Fibroblast of skin of scalp (primary cell): ENCODE data around the gene TMEM17.
A peak's percentile ranks its signal among the peaks of the same experiment; 100 is the strongest.

Experiments used
- DNase-seq: peaks from one replicate; pipeline ENCODE4 v3.0.0-alpha.2; 2013

The TMEM17 gene

DNA sequence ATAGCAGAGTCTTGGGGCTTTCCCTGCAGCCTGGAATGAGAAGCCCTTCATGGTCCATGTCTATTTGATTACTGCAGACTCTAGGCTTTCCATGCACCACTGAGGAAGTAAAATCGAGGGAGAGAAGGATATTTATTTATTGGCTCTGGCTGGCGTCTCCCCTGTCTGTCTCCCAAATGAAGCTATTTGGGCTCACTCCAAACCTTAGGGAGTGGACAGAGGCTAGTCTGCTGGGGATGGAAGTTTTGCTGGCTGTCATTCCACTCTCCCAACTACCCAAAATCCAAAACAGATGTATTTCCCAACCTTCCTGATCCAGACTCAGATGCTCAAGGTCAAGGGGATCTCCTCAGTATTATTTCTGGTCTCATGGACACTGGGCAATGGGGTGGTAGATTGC lies 33.7 kb downstream of the TMEM17 start:
- peak; percentile 55 for DNase-seq

DNA sequence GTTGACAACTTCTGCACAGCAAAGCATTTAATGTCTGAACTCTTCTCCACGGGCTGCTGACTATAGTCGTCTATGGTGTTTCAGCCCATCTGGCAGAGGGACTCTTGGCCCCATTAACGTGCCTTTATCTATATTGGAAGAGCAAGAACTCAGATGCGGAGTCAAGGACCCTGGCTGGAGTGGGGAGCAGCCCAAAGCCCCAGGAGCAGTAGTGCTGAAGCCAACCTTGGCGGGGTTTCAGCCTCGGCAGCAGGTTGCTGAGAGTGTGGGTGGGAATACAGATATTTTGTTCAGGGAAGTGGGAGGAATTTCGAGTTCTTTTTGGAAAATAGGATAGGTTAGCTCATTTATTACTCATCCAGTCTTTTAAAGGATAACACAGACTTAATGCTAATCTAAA lies 34.2 kb downstream of the TMEM17 start:
- no peak for DNase-seq

DNA sequence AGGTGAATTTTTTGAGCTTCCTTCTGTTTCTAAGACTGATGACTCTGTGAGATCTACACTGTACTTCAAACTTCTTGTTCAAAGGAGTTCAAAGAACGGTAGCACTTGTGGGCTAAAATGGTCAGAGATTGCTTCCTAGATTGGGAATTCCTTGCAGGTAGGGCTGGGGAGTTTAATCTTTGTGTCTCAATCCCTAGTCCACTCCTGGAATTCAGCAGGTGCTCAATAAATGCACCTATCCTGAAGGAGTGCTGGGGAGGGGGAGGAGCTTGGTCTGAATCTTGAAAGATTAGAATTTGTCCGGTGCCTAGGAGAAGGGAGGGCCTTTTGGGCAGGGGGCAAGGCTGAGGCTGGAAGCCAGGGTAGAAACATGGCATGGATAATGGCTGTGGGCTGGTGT lies 34.6 kb downstream of the TMEM17 start:
- no peak for DNase-seq

DNA sequence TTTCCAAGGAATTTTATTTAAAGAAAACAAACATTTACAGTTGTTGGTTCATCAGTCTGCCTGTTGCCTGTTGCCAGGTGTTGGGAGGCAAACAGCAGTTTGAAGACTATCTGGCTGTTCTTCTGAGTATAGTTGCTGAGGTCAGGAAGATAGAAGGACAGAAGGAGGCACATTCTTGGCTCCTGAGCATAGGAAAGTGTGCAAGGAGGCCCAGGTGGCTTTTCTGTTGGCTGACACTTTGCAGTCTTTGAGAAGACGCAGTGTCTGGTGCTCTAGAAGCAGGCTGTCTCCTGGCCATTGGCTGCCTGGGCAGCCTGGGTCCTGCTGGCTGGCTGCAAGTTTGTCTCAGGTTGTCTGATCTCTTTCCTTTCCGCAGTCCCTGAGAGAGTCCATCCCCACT lies 36.4 kb downstream of the TMEM17 start:
- DNase-seq = no peak

DNA sequence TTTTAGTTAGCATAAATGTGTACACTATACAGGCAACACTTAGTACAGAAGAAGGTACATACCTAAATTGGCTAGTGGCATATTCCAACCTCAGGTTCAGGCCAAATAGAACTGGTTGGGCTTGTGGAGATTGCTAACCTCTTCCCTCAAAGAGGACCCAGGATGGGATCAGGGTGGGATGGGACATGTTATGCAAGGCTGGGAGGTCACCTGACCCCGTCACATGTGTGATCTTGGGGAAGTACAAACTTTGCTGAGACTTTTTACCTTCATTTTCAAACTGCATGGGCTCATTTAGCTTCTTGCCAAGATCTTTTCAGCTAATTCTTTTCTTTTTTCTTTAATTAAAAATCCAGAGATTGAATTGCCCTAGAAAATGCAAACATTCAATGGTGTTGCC lies 36.9 kb downstream of the TMEM17 start:
- no peak for DNase-seq

DNA sequence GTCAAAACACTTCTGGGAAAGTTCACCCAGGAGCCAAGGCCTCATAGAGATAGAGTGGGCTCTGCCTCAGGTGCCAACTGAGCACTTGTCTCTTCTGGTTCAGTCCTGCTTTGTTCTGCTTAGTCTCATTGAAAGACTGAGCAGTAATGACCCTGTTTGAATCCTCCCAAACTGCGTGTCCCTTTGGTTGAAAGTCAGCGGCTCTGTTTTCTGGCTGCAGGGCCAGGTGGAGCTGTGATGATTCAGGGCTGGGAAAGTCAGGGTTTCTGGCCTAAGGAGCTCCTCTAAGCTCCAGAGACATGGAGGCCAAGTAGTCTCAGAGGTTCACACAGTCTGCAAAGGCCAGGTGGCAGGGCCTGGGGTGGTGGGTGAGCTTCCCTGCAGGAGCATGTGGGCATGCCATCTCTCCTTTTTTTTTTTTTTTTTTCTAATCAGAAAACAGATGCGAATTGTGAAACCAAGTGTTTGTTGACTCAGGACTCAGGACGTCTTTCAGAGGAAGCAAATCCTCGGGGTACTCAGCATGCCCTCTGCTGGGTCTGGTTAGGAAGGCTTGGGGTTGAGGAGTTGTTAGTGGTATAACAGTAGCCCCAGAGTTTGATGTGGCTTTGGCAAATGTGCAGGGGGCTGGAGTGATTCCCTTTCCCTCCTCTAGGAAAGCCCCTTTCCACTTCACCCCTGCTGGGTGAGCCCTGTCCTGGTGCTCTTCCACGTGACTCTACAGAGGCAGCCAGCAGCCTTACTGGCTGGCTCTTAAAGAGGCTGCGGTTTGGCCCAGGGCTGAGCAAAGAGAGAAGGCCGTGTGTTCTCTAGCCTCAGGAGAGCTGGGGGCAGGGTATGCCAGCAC lies 38.3 kb downstream of the TMEM17 start:
- DNase-seq = peak; percentile 77

DNA sequence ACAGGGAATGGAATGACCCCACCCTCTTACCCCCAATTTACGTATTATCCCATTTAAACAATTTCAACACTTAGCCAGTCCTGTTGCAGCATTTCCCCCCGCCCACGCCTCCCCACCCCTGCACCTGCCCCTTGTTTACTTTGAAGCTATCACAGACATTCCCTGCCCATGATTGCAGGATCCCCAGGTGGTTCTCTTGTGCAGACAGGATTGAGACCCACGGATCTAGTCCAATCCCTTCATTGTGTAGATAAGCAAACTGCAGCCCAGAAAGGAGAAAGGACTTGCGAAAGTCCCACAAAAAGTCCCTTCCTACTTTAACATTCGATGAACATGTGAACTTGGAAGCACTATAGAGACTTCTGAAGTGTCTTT lies 38.9 kb downstream of the TMEM17 start:
- DNase-seq = no peak

DNA sequence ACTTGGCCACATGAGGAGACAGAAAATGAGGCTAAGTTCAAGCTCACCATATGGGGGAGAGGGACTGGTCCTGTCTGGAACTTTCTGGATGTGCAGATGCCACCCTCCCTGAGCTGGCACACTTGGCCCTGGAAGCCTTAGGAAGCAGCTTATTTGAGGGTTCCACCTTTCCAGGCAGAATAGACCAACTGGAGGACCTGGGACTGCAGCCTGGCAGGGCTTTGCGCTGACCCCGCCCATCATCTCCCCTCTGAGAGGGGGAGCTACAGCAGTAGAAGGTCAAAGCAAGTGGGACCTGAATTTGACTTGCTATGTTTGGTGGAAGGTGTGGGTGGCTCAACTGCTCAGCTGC lies 39.5 kb downstream of the TMEM17 start:
- DNase-seq = no peak

DNA sequence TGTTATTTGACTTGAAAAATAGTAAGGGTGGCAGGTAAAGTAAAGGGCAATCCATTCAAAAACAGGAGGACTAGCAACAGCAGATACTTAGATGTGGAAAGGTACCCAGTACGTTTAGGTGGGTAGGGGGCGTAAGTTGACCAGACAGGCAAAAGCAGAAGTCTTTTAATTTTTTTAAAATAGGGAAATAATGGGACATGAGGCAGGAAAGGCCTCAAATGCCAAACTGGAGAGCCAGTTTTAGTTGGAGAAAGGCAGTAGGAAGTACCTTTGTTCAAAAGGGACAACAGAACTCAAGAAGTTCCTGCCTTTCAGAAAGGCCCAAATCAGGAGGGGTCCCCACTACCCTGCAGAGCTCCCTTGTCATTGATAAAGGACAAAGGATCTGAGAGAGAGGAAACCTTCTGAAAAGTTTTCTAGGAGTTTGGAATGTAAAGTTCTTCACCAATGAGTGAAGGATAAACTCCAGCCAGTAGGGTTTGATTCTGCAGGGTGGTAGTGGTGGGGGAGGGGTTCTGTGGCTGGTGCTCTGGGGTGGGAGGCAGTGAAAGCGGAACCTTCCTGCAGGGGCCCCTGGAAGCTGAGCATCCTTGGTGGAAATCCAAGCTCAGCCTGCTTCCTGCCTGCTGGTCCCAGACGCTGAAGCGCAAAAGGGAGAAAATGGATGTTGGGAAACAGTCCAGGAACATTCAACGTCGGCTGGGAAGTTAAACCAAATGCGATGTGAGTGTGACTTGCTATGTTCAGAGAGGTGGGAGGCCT lies 40.1 kb downstream of the TMEM17 start:
- no peak for DNase-seq

DNA sequence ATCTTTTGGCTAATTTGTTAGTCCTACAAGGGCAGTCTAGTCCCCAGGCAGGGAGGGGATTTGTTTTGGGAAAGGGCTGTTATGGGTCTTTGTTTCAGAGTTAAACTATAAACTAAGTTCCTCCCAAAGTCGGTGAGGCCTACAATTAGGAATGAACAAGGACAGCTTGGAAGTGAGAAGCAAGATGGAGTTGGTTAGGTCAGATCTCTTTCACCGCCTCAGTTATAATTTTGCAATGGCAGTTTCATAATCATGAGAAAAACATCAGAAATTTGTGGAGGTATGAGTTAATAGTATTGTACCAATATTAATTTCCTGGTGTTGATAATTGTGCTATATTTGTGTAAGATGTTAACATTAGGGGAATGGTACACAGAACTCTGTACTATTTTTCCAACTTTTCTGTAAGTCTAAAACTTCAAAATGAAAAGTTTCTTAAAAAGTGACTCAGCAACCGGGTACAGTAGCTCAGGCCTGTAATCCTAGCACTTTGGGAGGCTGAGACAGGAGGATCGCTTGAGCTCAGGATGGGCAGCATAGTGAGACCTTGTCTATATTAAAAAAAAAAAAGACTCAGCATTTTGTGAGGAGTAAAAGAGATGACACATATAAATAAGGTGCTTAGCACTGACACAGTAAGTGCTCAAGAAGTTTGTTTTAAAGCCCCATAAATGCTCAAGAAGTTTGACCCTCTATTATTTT lies 40.8 kb downstream of the TMEM17 start:
- DNase-seq = no peak

DNA sequence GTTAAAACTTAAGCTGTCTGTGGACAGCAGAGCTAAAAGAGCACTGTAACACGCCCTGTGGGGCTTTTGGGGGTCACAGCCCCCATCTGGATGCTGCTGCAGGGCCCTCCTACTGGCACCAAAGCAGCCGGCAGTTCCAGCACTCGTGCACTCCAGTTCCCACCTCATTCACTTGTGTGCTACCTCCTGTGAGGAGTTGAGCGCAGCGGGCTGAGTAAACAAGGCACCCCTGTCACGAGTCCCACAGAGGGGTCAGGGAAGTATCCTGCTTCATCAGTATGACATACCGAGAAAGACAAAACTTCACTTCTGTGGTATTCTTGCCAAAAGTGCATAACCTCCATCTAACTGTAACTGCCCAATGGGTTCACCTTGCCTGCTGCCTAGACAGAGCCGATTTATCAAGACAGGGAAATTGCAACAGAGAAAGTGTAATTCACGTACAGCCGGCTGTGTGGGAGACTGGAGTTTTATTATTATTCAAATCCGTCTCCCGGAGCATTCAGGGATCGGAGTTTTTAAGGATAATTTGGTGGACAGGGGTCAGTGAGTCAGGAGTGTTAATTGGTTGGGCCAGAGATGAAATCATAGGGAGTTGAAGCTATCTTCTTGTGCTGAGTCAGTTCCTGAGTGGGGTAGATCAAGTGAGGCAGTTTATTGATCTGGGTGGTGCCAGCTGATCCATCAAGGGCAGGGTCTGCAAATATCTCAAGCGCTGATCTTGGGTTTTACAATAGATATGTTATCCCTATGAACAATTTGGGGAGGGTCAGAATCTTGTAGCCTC lies 41.6 kb downstream of the TMEM17 start:
- no peak for DNase-seq

DNA sequence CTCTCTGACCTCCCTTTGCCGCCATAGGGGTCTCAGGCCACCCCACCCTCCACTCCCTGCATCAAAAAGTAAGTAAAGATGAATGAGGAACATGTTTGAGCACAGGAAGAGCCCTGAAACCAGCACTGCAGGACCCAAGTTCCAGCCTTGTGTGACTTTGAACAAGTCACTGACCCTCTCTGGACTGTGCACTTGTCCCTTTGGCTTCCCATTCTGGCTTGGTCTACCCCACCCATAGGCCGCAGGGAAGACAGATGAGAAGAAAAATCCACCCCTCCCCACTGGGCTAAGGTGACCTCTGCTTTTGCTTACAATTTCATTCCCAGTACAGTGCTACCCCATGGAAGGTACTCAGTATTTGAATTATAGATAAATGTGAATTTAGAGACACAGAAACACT lies 43.8 kb downstream of the TMEM17 start:
- DNase-seq = no peak

DNA sequence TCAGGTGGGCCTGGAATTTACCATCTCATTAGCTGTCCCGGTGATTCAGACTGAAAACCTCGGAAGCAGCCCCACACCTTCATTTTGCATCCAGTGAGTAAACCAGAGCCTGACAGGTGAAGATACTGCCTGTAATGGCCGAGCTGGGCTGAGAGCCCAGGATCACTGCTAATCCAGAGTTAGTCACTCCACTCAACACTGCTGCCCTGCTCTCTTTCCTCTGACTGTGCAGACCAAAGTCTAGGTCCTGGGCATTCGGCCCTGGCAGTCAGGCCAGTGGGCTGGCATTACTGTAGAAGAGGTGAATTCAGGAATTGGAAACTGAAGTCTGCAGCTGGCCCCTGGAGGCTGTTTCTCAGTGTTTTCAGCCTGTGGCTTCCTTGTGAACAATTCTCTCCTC lies 44.3 kb downstream of the TMEM17 start:
- DNase-seq = no peak

DNA sequence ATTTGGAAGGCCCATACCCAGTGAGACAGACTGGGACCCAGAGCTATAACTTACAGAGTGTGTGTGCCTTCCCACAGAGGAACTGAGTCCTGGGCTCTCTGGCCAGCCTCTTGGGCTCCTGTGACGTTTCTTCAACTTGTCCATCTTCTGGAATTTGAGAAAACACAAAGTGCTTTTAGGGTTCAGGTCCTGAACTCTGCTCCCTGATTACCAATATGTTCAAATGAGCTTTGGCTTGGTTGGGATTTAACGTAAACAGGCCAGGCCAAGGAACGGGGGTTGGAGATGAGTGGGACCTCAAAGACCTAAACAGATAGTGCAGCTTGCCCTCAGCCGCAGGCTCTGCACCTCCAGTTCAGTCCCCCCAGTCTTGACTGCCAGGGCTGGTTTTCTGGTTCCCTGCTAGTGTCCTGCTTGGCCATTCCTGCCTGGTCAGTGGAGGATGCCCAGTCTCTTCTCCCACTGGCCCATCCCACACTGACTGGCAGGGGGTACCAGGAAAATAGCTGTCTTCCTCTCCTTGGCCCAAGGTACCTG lies 44.9 kb downstream of the TMEM17 start:
- DNase-seq = no peak

DNA sequence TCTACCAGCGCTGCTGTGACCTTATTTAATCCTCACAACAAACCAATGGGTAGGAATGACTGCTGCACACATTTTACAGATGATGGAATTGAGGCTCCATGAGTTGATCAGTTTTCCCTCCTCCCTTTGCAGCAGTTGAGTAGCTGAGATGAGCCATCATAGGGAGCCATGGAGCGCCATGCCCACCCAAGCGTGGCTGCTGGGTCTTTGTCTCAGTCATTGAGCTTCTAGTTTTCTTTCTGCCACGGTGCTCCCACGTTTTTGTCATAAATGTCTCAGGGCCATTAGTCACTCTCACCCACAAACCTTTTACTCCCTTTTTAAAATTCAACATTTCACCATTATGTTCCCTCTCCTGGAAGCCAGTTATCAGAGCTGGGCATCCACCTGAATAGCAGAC lies 45.8 kb downstream of the TMEM17 start:
- no peak for DNase-seq

DNA sequence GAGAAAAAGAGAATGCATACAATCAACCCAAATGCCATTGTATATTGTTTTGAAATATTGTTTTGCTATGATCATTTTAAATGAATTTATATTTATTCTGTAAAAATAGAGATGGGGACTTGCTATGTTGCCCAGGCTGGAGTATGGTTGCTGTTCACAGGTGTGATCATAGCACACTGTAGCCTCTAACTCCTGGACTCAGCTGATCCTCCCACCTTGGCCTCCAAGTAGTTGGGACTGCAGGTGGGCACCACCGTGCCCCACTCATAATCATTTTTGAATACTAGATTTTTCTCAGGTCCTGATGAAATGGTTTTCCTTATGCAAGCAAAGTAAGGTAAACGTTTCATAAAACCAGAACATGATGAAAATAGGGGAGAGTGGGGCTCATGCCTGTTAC lies 46.3 kb downstream of the TMEM17 start:
- no peak for DNase-seq

DNA sequence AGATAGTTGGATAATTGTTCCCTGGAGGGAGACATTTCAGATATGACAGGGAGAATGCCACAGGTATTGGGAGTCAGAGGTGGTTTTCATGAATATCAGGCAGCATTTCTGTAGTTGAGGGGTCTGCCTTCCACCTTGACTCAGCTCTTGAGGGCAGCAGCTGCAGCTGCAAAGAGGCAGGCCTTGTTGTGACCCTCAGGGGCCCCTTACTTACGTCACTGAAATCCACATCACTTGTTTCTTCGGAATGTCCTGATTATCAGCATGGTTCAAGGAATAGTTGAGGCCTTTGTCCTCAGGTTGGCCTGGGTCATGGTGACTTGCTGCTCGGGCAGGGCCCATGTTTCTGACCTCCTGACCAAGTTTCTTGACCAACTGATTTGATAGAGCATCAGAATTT lies 46.9 kb downstream of the TMEM17 start:
- DNase-seq = no peak

DNA sequence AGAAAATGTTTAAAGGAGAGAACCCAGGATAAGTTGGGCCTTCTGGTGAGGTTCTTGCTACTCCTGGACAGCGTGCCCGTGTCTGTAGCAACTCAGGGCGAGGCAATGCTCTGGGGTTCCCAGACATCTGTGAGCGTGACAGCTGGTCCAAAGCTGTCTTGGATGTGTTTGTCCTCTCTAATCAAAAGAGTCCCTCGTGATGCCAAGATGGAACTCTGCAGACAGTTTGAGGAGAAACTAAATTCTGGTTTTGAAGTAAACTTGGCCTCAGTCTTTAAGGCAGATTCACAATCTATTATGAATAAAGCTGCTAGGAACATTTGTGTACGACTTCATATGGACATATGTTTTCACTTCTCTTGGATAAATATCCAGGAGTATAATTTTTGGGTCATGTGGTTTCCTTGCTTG lies 47.3 kb downstream of the TMEM17 start:
- no peak for DNase-seq

DNA sequence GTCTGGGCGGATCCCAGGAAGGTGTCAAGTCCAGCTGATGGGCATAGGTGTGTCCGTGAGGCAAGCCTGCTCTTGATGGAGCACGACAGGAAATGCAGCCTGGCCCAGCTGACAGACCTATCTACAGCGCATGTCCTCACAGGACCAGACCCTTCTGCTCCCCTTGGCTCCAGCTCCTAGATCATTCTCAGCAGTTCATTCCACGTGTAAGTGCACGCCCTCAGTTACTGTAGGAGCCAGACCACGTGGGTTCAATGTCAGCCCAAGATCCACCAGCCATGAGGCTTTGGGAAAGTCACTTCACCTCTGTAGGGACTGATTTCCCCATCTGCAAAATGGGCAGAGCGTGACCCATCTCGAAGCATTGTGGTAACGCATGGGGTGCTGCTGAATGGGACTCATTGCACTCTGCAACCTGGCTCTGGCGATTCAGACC lies 47.8 kb downstream of the TMEM17 start:
- no peak for DNase-seq

DNA sequence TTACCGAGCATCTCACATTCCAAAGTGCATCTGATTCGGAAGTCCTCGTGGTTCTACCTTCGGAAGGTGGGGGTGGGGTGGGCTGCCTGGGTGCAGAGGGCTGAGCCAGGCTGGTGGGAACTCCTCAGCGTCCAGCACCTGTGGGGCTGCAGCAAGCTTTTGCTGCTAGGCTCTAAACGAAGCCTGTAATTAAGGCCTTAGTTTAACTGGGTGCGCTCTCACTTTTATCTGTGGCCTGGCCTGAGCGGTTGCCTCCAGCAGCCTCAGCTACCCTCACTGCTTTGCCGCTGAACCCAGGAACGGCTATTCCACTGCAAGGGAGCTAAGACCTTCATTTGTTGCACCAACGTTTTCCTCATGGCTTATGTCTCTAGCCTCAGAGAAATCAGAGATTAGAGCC lies 48.4 kb downstream of the TMEM17 start:
- no peak for DNase-seq

DNA sequence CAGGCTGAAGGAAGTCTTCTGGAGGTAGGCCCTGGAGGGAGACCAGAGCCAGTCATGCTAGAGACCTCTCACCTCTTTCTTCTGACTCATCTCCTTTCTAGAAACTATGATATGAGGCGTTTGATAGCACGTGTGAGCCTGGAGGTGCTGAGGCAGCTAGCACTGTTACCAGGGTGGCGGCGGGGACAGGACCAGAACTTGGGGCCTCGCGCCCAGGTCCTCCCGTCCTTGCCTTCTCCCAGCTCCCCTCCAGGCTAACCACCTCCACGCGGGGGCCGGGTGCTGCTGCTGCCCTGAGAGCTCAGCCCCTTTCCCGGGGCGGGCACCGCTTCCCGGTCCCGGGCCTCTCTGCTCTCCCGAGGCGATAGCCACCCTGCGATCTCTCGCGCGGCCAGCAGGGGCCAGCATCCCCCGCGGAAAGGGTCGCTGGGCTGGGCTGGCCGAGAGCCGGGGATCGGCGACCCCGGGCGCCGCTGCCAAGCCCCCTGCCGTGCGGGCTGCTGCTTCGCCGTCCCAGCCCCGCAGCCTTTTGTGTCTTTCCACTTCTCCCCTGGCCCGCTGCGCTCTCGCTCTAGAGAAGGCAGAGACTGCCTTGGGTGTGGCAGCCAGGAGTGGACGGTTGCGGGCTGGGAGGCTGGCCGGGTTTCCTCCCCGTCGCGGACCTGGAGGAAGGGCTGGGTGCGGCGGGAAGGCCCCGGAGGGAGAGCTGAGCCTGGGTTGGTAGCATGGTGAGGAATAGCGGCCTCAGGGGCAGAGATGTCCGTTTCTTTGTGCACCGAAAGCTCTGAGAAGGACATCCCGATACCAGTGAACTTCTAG lies 49.1 kb downstream of the TMEM17 start:
- peak; percentile 73 for DNase-seq
